Uterus (tissue), 2 donors: ENCODE measurements around the gene ASH1L.
"Not testable (repeated sequence)": the region's sequence is repeated elsewhere in the genome, so short reads cannot be mapped to it uniquely, and the experiment has no call there.

Experiments used
- POLR2A ChIP-seq, 2 donors: fragments of 450-650 bp; IDR thresholded peaks; one replicate each; pipeline ENCODE4 v1.6.1; 2016; ENCODE audit warnings: antibody characterized with exemption in 2 of 2, mild to moderate bottlenecking in 1 of 2, moderate library complexity in 1 of 2
- TF ChIP-seq, protein P1 (sequence below), 4 experiments: fragments of 200-600 bp in 2 of 4; fragments of 450-650 bp in 2 of 4; sonication (generic) in 2 of 4; IDR thresholded peaks; one replicate each; pipeline ENCODE4 v1.5.1; 2016 to 2019; ENCODE audit warnings: antibody characterized with exemption in 4 of 4, mild to moderate bottlenecking in 2 of 4, moderate library complexity in 1 of 4

DNA sequence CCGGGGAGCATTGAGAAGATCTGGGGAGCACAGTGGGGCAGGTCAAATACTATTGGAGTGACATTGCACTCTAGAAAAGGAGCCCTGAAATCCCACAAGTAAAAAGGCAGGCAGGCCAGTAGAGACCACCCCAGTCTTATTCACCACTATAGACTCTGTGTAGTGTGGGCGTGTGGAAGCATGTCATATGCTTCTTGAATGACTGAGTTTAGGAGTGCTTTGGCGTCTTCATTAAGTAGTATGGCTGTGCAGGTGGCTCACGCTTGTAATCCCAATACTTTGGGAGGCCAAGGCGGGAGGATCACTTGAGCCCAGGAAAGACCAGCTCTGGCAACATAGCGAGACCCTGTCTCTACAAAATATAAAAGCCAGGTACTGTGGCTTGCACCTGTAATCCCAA, 21.2 kb upstream of the ASH1L start:
- TF ChIP-seq POLR2A (IDR thresholded peaks at IDR 0.05) = not testable (repeated sequence)
- TF ChIP-seq, protein P1, sequence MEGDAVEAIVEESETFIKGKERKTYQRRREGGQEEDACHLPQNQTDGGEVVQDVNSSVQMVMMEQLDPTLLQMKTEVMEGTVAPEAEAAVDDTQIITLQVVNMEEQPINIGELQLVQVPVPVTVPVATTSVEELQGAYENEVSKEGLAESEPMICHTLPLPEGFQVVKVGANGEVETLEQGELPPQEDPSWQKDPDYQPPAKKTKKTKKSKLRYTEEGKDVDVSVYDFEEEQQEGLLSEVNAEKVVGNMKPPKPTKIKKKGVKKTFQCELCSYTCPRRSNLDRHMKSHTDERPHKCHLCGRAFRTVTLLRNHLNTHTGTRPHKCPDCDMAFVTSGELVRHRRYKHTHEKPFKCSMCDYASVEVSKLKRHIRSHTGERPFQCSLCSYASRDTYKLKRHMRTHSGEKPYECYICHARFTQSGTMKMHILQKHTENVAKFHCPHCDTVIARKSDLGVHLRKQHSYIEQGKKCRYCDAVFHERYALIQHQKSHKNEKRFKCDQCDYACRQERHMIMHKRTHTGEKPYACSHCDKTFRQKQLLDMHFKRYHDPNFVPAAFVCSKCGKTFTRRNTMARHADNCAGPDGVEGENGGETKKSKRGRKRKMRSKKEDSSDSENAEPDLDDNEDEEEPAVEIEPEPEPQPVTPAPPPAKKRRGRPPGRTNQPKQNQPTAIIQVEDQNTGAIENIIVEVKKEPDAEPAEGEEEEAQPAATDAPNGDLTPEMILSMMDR (IDR thresholded peaks at IDR 0.05) = not testable (repeated sequence)
